PC-9 (cell line): ENCODE data around the gene GNB1. TPM values are rescaled to one million over a fixed set of nuclear protein-coding genes. Genes with fewer than 3 reads are reported as not detected.

Source experiments
- BruUV-seq: library from RNA; stranded (reverse); fragments of 400-500 nt; replicated peaks from 2 replicates; lab custom pipeline; 2021; lab: Mats Ljungman, UMichigan
- CTCF ChIA-PET: fragments of 300-600 bp; sonication (Branson Sonifier 250); formaldehyde crosslinking; loops from one replicate; lab custom pipeline; 2022; ENCODE audit warnings: antibody characterized with exemption; lab: Charles Lee
- POLR2A ChIA-PET: fragments of 300-600 bp; sonication (Branson Sonifier 250); formaldehyde crosslinking; loops from one replicate; lab custom pipeline; 2022; ENCODE audit warnings: antibody characterized with exemption; ENCODE audit not compliant: unreplicated experiment; lab: Charles Lee
- DNase-seq, 2 experiments: peaks; one replicate each; pipeline versions ENCODE4 v3.0.0 to v3.0.0-alpha.2; 2015 to 2022; ENCODE audit warnings: mixed read lengths in 1 of 2
- H2AFZ ChIP-seq: fragments of 200-600 bp; sonication (generic); 2 replicates; pipeline ENCODE4 v1.8.1; 2017; ENCODE audit warnings: antibody characterized with exemption
- H3F3A ChIP-seq: fragments of 200-600 bp; sonication (generic); 2 replicates; pipeline ENCODE4 v1.8.1; 2017; ENCODE audit warnings: antibody characterized with exemption, mild to moderate bottlenecking, low read depth; ENCODE audit not compliant: insufficient read depth
- H3K27ac ChIP-seq: fragments of 200-600 bp; sonication (generic); 2 replicates; pipeline ENCODE4 v1.6.1; 2016; ENCODE audit warnings: mixed run types
- H3K27me3 ChIP-seq: fragments of 200-600 bp; sonication (generic); 2 replicates; pipeline ENCODE4 v1.6.1; 2016; ENCODE audit warnings: low read depth, mixed run types; ENCODE audit not compliant: insufficient read depth
- H3K36me3 ChIP-seq: fragments of 200-600 bp; sonication (generic); 2 replicates; pipeline ENCODE4 v1.6.1; 2016; ENCODE audit warnings: low read depth, mixed run types
- H3K4me1 ChIP-seq: fragments of 200-600 bp; sonication (generic); replicated peaks from 2 replicates; pipeline ENCODE4 v1.6.1; 2016; ENCODE audit warnings: mixed run types; ENCODE audit not compliant: insufficient read depth
- H3K4me2 ChIP-seq: fragments of 200-600 bp; sonication (generic); 2 replicates; pipeline ENCODE4 v1.6.1; 2017; ENCODE audit warnings: mixed run types
- H3K4me3 ChIP-seq: fragments of 200-600 bp; sonication (generic); 2 replicates; pipeline ENCODE4 v1.6.1; 2016; ENCODE audit warnings: mixed run types
- H3K79me2 ChIP-seq: fragments of 200-600 bp; sonication (generic); 2 replicates; pipeline ENCODE4 v1.6.1; 2017; ENCODE audit warnings: low read depth, mixed run types
- H3K9me2 ChIP-seq: fragments of 200-600 bp; sonication (generic); 2 replicates; pipeline ENCODE4 v1.8.1; 2017; ENCODE audit warnings: mild to moderate bottlenecking; ENCODE audit not compliant: insufficient read depth
- H3K9me3 ChIP-seq: fragments of 200-600 bp; sonication (generic); 2 replicates; pipeline ENCODE4 v1.8.1; 2016; ENCODE audit warnings: low read depth; ENCODE audit not compliant: insufficient read depth
- H4K20me1 ChIP-seq: fragments of 200-600 bp; sonication (generic); 2 replicates; pipeline ENCODE4 v1.8.1; 2017; ENCODE audit not compliant: insufficient read depth
- EZH2 ChIP-seq: fragments of 200-600 bp; sonication (generic); IDR thresholded peaks from 2 replicates; pipeline ENCODE4 v1.8.0; 2017; ENCODE audit warnings: antibody characterized with exemption, low read depth
- intact Hi-C: fragments of 100-400 bp; cut with micrococcal nuclease; formaldehyde crosslinking; loops from one replicate; pipeline ENCODE4 v1.10.0; 2022; ENCODE audit not compliant: unreplicated experiment
- total RNA-seq: library from RNA; stranded (reverse); gene quantifications from 2 replicates; pipeline ENCODE4 v1.2.3, GENCODE V29; 2021
- TF ChIP-seq, protein P1 (sequence below): fragments of 200-600 bp; sonication (generic); conservative IDR thresholded peaks from 2 replicates; pipeline ENCODE4 v1.6.1; 2017; ENCODE audit warnings: mixed run types, antibody characterized with exemption, mild to moderate bottlenecking, moderate library complexity

Gene GNB1
- total RNA-seq, 1 experiment from 2014 or later = 286 TPM

DNA sequence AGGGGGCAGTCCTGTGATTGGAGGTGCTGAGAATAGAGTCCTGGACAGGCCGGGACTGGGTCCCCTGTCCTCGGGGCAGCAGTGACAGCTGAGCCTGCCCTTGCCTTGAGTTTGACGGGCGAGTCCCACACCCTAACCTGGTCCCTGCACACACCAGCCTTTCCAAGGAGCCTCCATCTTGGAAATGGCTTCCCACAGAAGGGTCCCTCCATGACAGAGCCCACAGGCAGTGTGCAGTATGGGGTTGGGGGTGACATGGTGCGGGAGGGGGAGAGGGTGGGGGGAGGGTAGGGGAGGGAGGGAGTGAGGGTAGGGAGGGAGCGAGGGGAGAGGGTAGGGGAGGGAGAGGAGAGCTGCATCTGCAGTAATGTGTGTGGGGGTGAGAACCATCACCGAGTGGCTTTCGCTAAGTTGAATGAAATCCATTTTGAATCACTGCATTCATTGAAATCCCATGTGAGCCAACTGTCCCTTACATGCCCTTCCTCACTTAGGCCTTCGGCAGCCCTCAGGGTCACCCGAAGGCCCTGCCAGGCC lies 38.3 kb upstream of the GNB1 start:
- no TSS peak for BruUV-seq
- H3K27ac ChIP-seq = no peak overlapping the region
- ChIA-PET CTCF (no interaction called here), POLR2A (no interaction called here)
- no peak for DNase-seq
- no peaks in the 10 kb centered on the region for H3K79me2 ChIP-seq
- no peak overlapping the region for H3K4me3 ChIP-seq
- H3F3A ChIP-seq = 0 out of 2 replicates have a peak, but pooled peaks cover 7% of the 10 kb centered on the region
- no peak for TF ChIP-seq EZH2
- intact Hi-C loops = no loop called here
- H3K9me3 ChIP-seq = no peaks in the 10 kb centered on the region
- H4K20me1 ChIP-seq = no peaks in the 10 kb centered on the region
- H3K4me2 ChIP-seq = no peak overlapping the region
- H3K36me3 ChIP-seq = no peaks in the 10 kb centered on the region
- no peaks in the 10 kb centered on the region for H3K9me2 ChIP-seq
- H3K27me3 ChIP-seq = peaks cover 51% of the 10 kb centered on the region
- H2AFZ ChIP-seq = no peak overlapping the region
- no peaks in the 10 kb centered on the region for H3K4me1 ChIP-seq

DNA sequence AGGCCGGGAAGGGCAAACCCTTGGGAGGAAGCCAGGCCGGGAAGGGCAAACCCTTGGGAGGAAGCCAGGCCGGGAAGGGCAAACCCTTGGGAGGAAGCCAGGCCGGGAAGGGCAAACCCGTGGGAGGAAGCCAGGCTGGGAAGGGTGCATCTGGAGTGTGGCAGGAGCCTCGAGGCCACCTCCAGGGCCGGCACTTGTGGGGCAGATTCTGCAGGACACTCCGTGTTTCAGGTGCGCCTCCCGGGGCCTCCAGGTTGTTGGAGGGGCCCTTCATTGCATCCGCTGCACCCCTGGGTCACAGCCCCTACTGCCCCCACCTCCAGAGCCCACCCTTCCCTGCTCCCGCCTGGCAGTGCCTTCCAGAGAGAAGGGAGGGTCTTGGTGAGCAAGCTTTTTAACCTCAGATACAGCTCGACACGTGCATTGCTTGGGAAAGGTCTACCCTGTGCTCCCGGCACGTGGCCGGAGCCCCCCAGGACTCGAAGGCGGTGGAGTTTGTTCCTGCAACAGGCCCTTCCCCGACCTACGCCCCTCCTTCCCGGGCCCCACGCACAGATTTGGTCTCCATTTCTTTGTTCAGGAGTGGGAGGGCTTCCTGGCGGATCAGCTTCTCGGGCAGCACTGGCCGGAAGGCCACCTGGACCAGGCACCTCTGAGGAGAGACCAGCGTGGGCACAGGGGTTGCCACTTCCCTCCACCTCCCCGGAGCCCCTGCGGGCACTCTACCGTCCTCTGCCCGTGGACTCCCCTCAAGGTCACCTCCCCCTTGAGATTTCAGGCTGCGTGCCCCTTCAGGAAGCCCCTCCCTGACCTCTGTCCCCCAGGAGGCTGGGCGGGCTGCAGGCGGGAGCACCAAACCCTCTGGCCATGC lies 37.6 kb upstream of the GNB1 start:
- ChIA-PET POLR2A (no interaction called here), CTCF (no interaction called here)
- TF ChIP-seq, protein P1, sequence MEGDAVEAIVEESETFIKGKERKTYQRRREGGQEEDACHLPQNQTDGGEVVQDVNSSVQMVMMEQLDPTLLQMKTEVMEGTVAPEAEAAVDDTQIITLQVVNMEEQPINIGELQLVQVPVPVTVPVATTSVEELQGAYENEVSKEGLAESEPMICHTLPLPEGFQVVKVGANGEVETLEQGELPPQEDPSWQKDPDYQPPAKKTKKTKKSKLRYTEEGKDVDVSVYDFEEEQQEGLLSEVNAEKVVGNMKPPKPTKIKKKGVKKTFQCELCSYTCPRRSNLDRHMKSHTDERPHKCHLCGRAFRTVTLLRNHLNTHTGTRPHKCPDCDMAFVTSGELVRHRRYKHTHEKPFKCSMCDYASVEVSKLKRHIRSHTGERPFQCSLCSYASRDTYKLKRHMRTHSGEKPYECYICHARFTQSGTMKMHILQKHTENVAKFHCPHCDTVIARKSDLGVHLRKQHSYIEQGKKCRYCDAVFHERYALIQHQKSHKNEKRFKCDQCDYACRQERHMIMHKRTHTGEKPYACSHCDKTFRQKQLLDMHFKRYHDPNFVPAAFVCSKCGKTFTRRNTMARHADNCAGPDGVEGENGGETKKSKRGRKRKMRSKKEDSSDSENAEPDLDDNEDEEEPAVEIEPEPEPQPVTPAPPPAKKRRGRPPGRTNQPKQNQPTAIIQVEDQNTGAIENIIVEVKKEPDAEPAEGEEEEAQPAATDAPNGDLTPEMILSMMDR = no peak
- TF ChIP-seq EZH2 = no peak
- Histone ChIP-seq H3K4me3 (no peak overlapping the region), H4K20me1 (no peaks in the 10 kb centered on the region), H3K9me3 (no peaks in the 10 kb centered on the region), H3K4me2 (no peak overlapping the region), H3K4me1 (no peaks in the 10 kb centered on the region), H2AFZ (no peak overlapping the region), H3F3A (0 out of 2 replicates have a peak, but pooled peaks cover 7% of the 10 kb centered on the region), H3K9me2 (no peaks in the 10 kb centered on the region), H3K79me2 (no peaks in the 10 kb centered on the region), H3K27ac (no peak overlapping the region), H3K27me3 (peaks cover 47% of the 10 kb centered on the region), H3K36me3 (no peaks in the 10 kb centered on the region)
- no TSS peak for BruUV-seq
- DNase-seq = no peak
- intact Hi-C loops = no loop called here

DNA sequence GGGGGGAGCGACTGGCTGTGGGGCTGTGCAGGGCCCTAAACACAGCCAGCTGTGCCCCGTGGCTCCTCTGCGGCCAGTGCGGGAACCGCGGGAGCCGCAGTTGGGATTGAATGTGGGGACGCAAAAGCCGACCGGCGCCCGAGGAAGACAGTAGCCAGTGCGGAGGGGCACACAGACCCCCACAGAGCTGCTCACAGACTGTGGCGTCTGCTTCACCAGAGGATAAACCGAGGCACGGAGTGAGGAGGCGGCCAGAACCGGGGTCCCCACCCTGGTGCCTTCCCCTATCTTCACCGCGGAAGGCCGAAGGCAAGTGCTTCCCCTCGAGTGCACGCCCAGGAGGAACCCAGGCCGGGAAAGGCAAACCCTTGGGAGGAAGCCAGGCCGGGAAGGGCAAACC lies 36.9 kb upstream of the GNB1 start:
- no TSS peak for BruUV-seq
- no peak for TF ChIP-seq EZH2
- TF ChIP-seq, protein P1 = no peak

More for the DNA sequence above, 36.9 kb upstream of the GNB1 start:
- H3K79me2 ChIP-seq = no peaks in the 10 kb centered on the region
- DNase-seq = no peak
- H3K27me3 ChIP-seq = peaks cover 42% of the 10 kb centered on the region
- H3K36me3 ChIP-seq = no peaks in the 10 kb centered on the region
- no peaks in the 10 kb centered on the region for H4K20me1 ChIP-seq
- no peaks in the 10 kb centered on the region for H3K4me1 ChIP-seq
- no peak overlapping the region for H3K4me2 ChIP-seq
- ChIA-PET CTCF (no interaction called here), POLR2A (no interaction called here)
- no peak overlapping the region for H3K4me3 ChIP-seq
- H3K9me2 ChIP-seq = no peaks in the 10 kb centered on the region
- H2AFZ ChIP-seq = no peak overlapping the region
- H3F3A ChIP-seq = 0 out of 2 replicates have a peak, but pooled peaks cover 7% of the 10 kb centered on the region
- intact Hi-C loops = no loop called here
- H3K9me3 ChIP-seq = no peaks in the 10 kb centered on the region
- no peak overlapping the region for H3K27ac ChIP-seq
